H1 (cell line): ENCODE data around the gene LIPE. TPM values are rescaled to one million over a fixed set of nuclear protein-coding genes. Genes with fewer than 3 reads are reported as not detected.

ENCODE experiments used
- CTCF ChIA-PET: fragments of 300-600 bp; sonication (Branson Sonifier 250); formaldehyde crosslinking; loops from one replicate; lab custom pipeline; 2021; ENCODE audit not compliant: partially characterized antibody; lab: Charles Lee
- POLR2A ChIA-PET: fragments of 300-600 bp; sonication (Branson Sonifier 250); formaldehyde crosslinking; loops from one replicate; lab custom pipeline; 2021; ENCODE audit warnings: inconsistent platforms; ENCODE audit not compliant: partially characterized antibody; lab: Charles Lee
- DNase-seq, 2 experiments: peaks; one replicate each; pipeline versions ENCODE4 v3.0.0 to v3.0.0-alpha.2; 2010 to 2022; ENCODE audit warnings: low spot score in 2 of 2, low read depth in 1 of 2, mixed read lengths in 1 of 2
- FAIRE-seq: peaks from 2 replicates; lab custom pipeline; 2011; peaks lifted over from hg19 to GRCh38; lab: Jason Lieb, UNC
- H2AFZ ChIP-seq: 2 replicates; pipeline ENCODE4 v1.8.1; 2012; ENCODE audit warnings: low read length, inconsistent platforms
- H2AK5ac ChIP-seq: 2 replicates; pipeline ENCODE4 v1.6.1; 2013; ENCODE audit warnings: low read depth, low read length
- H2BK120ac ChIP-seq: replicated peaks from 2 replicates; pipeline ENCODE3; 2013; ENCODE audit warnings: low read depth, low read length, inconsistent platforms
- H2BK12ac ChIP-seq: 2 replicates; pipeline ENCODE4 v1.6.1; 2013; ENCODE audit warnings: low read depth, low read length
- H2BK15ac ChIP-seq: 2 replicates; pipeline ENCODE4 v1.6.1; 2013; ENCODE audit warnings: low read length
- H2BK20ac ChIP-seq: 2 replicates; pipeline ENCODE4 v1.6.1; 2013; ENCODE audit warnings: low read length
- H2BK5ac ChIP-seq: 2 replicates; pipeline ENCODE4 v1.6.1; 2013; ENCODE audit warnings: low read depth, low read length
- H3K14ac ChIP-seq: 2 replicates; pipeline ENCODE4 v1.6.1; 2013; ENCODE audit warnings: inconsistent platforms; ENCODE audit not compliant: insufficient read length
- H3K18ac ChIP-seq: 2 replicates; pipeline ENCODE4 v1.6.1; 2013; ENCODE audit warnings: low read length; ENCODE audit errors: extremely low read depth
- H3K23ac ChIP-seq: 2 replicates; pipeline ENCODE4 v1.6.1; 2013; ENCODE audit warnings: inconsistent platforms; ENCODE audit not compliant: insufficient read length
- H3K23me2 ChIP-seq: 2 replicates; pipeline ENCODE4 v1.6.1; 2013; ENCODE audit warnings: low read depth, low read length
- H3K27ac ChIP-seq: 2 replicates; pipeline ENCODE4 v1.6.1; 2011; ENCODE audit warnings: low read depth, low read length, inconsistent platforms
- H3K27me3 ChIP-seq, 4 experiments: replicated peaks in 1 of 4; 1 replicate in 1 of 4; 2 replicates in 3 of 4; pipeline versions ENCODE4 v1.6.1 to v1.8.1; 2011 to 2013; ENCODE audit warnings: low read length in 3 of 4, mild to moderate bottlenecking in 3 of 4, inconsistent platforms in 2 of 4, mixed read lengths in 2 of 4, moderate library complexity in 1 of 4; ENCODE audit not compliant: control insufficient read depth in 3 of 4, insufficient read depth in 3 of 4; ENCODE audit errors: extremely low read depth in 1 of 4
- H3K36me3 ChIP-seq, 4 experiments: 2 replicates each; pipeline versions ENCODE4 v1.6.1 to v1.8.1; 2011 to 2013; ENCODE audit warnings: mild to moderate bottlenecking in 4 of 4, low read length in 3 of 4, moderate library complexity in 2 of 4, control low read depth in 1 of 4, inconsistent platforms in 1 of 4; ENCODE audit not compliant: insufficient read depth in 4 of 4, control insufficient read depth in 2 of 4
- H3K4ac ChIP-seq: replicated peaks from 2 replicates; pipeline ENCODE3; 2013; ENCODE audit warnings: low read length, low read depth, mixed read lengths, inconsistent platforms; ENCODE audit not compliant: insufficient read length
- H3K4me1 ChIP-seq, 4 experiments: replicated peaks in 1 of 4; 1 replicate in 1 of 4; 2 replicates in 3 of 4; pipeline versions ENCODE4 v1.6.1 to v1.8.1; 2011 to 2013; ENCODE audit warnings: low read length in 3 of 4, inconsistent platforms in 2 of 4, mixed read lengths in 1 of 4; ENCODE audit not compliant: insufficient read depth in 4 of 4, control insufficient read depth in 3 of 4
- H3K4me2 ChIP-seq, 2 experiments: 2 replicates each; pipeline versions ENCODE4 v1.6.1 to v1.8.1; 2011 to 2013; ENCODE audit warnings: low read depth in 2 of 2, low read length in 2 of 2, control low read depth in 1 of 2, inconsistent platforms in 1 of 2, mild to moderate bottlenecking in 1 of 2; ENCODE audit not compliant: insufficient read depth in 1 of 2
- H3K4me3 ChIP-seq, 4 experiments: fragments of 200-600, 300-600 bp in 1 of 4; sonication (generic), shearing (Covaris generic), sonication (Bioruptor Twin) in 1 of 4; 2 replicates each; pipeline versions ENCODE4 v1.5.1 to v1.8.1; 2011 to 2016; ENCODE audit warnings: low read length in 4 of 4, low read depth in 3 of 4, control low read depth in 2 of 4, inconsistent platforms in 2 of 4, mild to moderate bottlenecking in 2 of 4, mixed read lengths in 1 of 4, moderate library complexity in 1 of 4; ENCODE audit not compliant: insufficient read depth in 2 of 4; ENCODE audit errors: extremely low read depth in 1 of 4
- H3K56ac ChIP-seq: replicated peaks from 2 replicates; pipeline ENCODE3; 2013; ENCODE audit warnings: low read depth, mild to moderate bottlenecking, mixed read lengths, low read length, inconsistent platforms; ENCODE audit not compliant: insufficient read length
- H3K79me1 ChIP-seq: 2 replicates; pipeline ENCODE4 v1.6.1; 2013; ENCODE audit warnings: low read depth, low read length, control low read depth
- H3K79me2 ChIP-seq, 2 experiments: 2 replicates each; pipeline versions ENCODE4 v1.6.1 to v1.8.1; 2012 to 2013; ENCODE audit warnings: low read length in 2 of 2, mild to moderate bottlenecking in 2 of 2, inconsistent platforms in 1 of 2; ENCODE audit not compliant: insufficient read depth in 2 of 2, control insufficient read depth in 1 of 2
- H3K9ac ChIP-seq, 4 experiments: replicated peaks in 1 of 4; 1 replicate in 1 of 4; 2 replicates in 3 of 4; pipeline versions ENCODE4 v1.6.1 to v1.8.1; 2011 to 2013; ENCODE audit warnings: low read depth in 3 of 4, low read length in 3 of 4, control low read depth in 2 of 4, mild to moderate bottlenecking in 2 of 4, moderate library complexity in 2 of 4, inconsistent platforms in 1 of 4; ENCODE audit errors: extremely low read depth in 1 of 4
- H3K9me3 ChIP-seq, 2 experiments: 2 replicates each; pipeline versions ENCODE4 v1.6.1 to v1.8.1; 2012 to 2013; ENCODE audit warnings: mild to moderate bottlenecking in 2 of 2, moderate library complexity in 2 of 2, control low read depth in 1 of 2, inconsistent platforms in 1 of 2, low read depth in 1 of 2, low read length in 1 of 2, mixed read lengths in 1 of 2; ENCODE audit not compliant: insufficient read depth in 2 of 2
- H4K20me1 ChIP-seq, 2 experiments: replicated peaks in 1 of 2; 2 replicates each; pipeline versions ENCODE3 to v1.8.1; 2011 to 2013; ENCODE audit warnings: inconsistent platforms in 2 of 2, low read length in 2 of 2, mild to moderate bottlenecking in 1 of 2; ENCODE audit not compliant: insufficient read depth in 2 of 2, control insufficient read depth in 1 of 2
- H4K5ac ChIP-seq: 2 replicates; pipeline ENCODE4 v1.6.1; 2013; ENCODE audit warnings: low read length, low read depth, mixed read lengths, inconsistent platforms; ENCODE audit not compliant: insufficient read length
- H4K8ac ChIP-seq: 2 replicates; pipeline ENCODE4 v1.8.0; 2013; ENCODE audit warnings: mild to moderate bottlenecking, moderate library complexity, low read length, inconsistent platforms; ENCODE audit not compliant: insufficient read depth; ENCODE audit errors: extremely low read depth
- H4K91ac ChIP-seq: replicated peaks from 2 replicates; pipeline ENCODE3; 2013; ENCODE audit warnings: low read length, mixed read lengths, inconsistent platforms; ENCODE audit not compliant: insufficient read length
- BCL11A ChIP-seq, 2 experiments: IDR thresholded peaks; one replicate each; pipeline ENCODE4 v1.6.1; 2011; ENCODE audit warnings: low read depth in 2 of 2, low read length in 2 of 2, mild to moderate bottlenecking in 2 of 2
- CHD2 ChIP-seq: IDR thresholded peaks from 2 replicates; pipeline ENCODE4 v1.6.1; 2012; ENCODE audit warnings: low read length, improper control_type of control experiment
- E2F6 ChIP-seq: IDR thresholded peaks from 2 replicates; pipeline ENCODE4 v1.6.1; 2012; ENCODE audit warnings: inconsistent platforms
- GTF2F1 ChIP-seq: IDR thresholded peaks from 2 replicates; pipeline ENCODE4 v1.6.1; 2012; ENCODE audit warnings: low read depth, low read length, improper control_type of control experiment, borderline replicate concordance
- KDM1A ChIP-seq: fragments of 200-600, 300-600 bp; sonication (generic); IDR thresholded peaks from 2 replicates; pipeline ENCODE4 v1.7.1; 2016; ENCODE audit warnings: mild to moderate bottlenecking, low read length, borderline replicate concordance
- POU5F1 ChIP-seq: IDR thresholded peaks from 2 replicates; pipeline ENCODE4 v1.6.1; 2011; ENCODE audit warnings: low read depth, mild to moderate bottlenecking, low read length, moderate library complexity
- SUZ12 ChIP-seq: fragments of 200-600 bp; sonication (generic); IDR thresholded peaks from 2 replicates; pipeline ENCODE4 v1.6.1; 2012; ENCODE audit warnings: mild to moderate bottlenecking, inconsistent platforms, low read length, moderate library complexity, mixed read lengths
- USF2 ChIP-seq: IDR thresholded peaks from 2 replicates; pipeline ENCODE4 v1.6.1; 2011; ENCODE audit warnings: low read length, improper control_type of control experiment
- ZNF274 ChIP-seq: IDR thresholded peaks from 2 replicates; pipeline ENCODE4 v1.7.0; 2012; ENCODE audit warnings: low read length, borderline replicate concordance; ENCODE audit errors: extremely low read depth
- WGBS, 2 experiments: shearing (Covaris generic) in 1 of 2; methylation state at CpG; one replicate each; pipeline versions ENCODE4 v1.1.6 to v1.1.7; 2013 to 2015; ENCODE audit warnings: low lambda C conversion rate in 2 of 2, mixed read lengths in 2 of 2, inconsistent platforms in 1 of 2, low coverage in 1 of 2, missing lambda C conversion rate in 1 of 2; ENCODE audit not compliant: insufficient replicate concordance in 2 of 2, insufficient coverage in 1 of 2, insufficient read length in 1 of 2; ENCODE audit errors: extremely low coverage in 1 of 2, missing lambda C conversion rate in 1 of 2; 5-methylcytosine and 5-hydroxymethylcytosine counted together
- polyA plus RNA-seq, 7 experiments: library from polyadenylated mRNA; depleted of rRNA in 3 of 7; stranded (reverse) in 5 of 7; unstranded in 2 of 7; fragments of >200 nt in 5 of 7; fragments of 200-250 nt in 2 of 7; gene quantifications; 1 replicate in 5 of 7; 2 replicates in 1 of 7; 4 replicates in 1 of 7; pipeline versions ENCODE4 v1.2.1 to v1.2.3, GENCODE V29; 2011 to 2013; ENCODE audit warnings: missing spikeins in 2 of 7, mixed read lengths in 2 of 7
- total RNA-seq: library from RNA; stranded (reverse); fragmentation: NEBNext Ultra II Directional; extraction: Animal tissue kit (Norgen Biotek cat#: 25700); gene quantifications from 2 replicates; pipeline ENCODE4 v1.2.1, GENCODE V29; 2021

Gene LIPE
- total and polyA plus RNA-seq, 2 of the 8 experiments (the other 6 are each of a cell fraction or from before 2014, with no cell fraction given): 8.7 to 15.9 TPM

- no peak overlapping the region for H4K5ac ChIP-seq
- TF ChIP-seq BCL11A (IDR thresholded peaks at IDR 0.05; ENCODE audit: low read depth in 2 of 2, low read length in 2 of 2) (no peak), ZNF274 (no peak), SUZ12 (no peak), E2F6 (no peak), KDM1A (no peak), USF2 (no peak), POU5F1 (no peak), CHD2 (no peak), GTF2F1 (no peak)
- TF ChIP-seq, all 59 proteins: peak for 0
- Histone ChIP-seq H3K4me3 (no peak overlapping the region), H2BK15ac (0 out of 2 replicates have a peak overlapping the region, but pooled peaks have one; percentile 48), H3K4me2 (no peak overlapping the region), H2BK120ac (peak overlapping the region; percentile 44), H2BK20ac (peak overlapping the region; percentile 87), H3K79me1 (no peaks in the 10 kb centered on the region), H4K91ac (peak overlapping the region; percentile 63), H2BK12ac (0 out of 2 replicates have a peak overlapping the region, but pooled peaks have one; percentile 45), H4K8ac (no peak overlapping the region), H3K27ac (no peak overlapping the region), H3K18ac (no peak overlapping the region), H3K27me3 (no peaks in the 10 kb centered on the region), H3K9me3 (no peaks in the 10 kb centered on the region), H4K20me1 (no peaks in the 10 kb centered on the region), H3K36me3 (no peaks in the 10 kb centered on the region), H2AK5ac (no peak overlapping the region), H3K23me2 (no peaks in the 10 kb centered on the region), H3K9ac (no peak overlapping the region), H3K23ac (no peak overlapping the region), H2AFZ (no peak overlapping the region), H3K4me1 (peaks cover 0 to 9% (median 5%) of the 10 kb centered on the region in 4 experiments; a peak in 5 of 7 replicates), H2BK5ac (no peak overlapping the region; the same call in 1 of the 2 replicates), H3K56ac (no peak overlapping the region), H3K4ac (no peak overlapping the region), H3K79me2 (no peaks in the 10 kb centered on the region), H3K14ac (no peak overlapping the region)
- FAIRE-seq (no peak), DNase-seq (no peak)
- POLR2A ChIA-PET: interaction anchor here (0.6 to 0.7 kb wide), 2 partner anchors 17 to 204 kb away, joined by 3 to 5 read pairs; no protein-coding TSS in a partner anchor
- 100% methylated on average over 1 of the region's 1 CpG; no CpG with 5 or more reads in 1 of the 2 experiments for WGBS, 2 experiments
- CTCF ChIA-PET: interaction anchor here (0.6 to 3.5 kb wide), 13 partner anchors 11 to 128 kb away, joined by 3 to 32 read pairs (median 5); partner anchors contain the start of genes CEACAM1 and CXCL17
Measured at GRCh38 chr19:42455621-42456081, 28.5 kb upstream of the LIPE start.
